HCT116 (cell line): ENCODE results near the gene ABI3. TPM values are rescaled to one million over a fixed set of nuclear protein-coding genes. Genes with fewer than 3 reads are reported as not detected.

Source experiments
- ATAC-seq: fragments of 200-7000 bp; cut with Tn5 transposase; 2 replicates; pipeline ENCODE4 v1.9.1; 2020; ENCODE audit warnings: mild to moderate bottlenecking, moderate library complexity
- BruUV-seq: library from RNA; stranded (reverse); fragments of 400-500 nt; replicated peaks from 2 replicates; lab custom pipeline; 2021; lab: Mats Ljungman, UMichigan
- CTCF ChIA-PET: fragments of 300-600 bp; sonication (Branson Sonifier 250); formaldehyde crosslinking; loops from one replicate; lab custom pipeline; 2021; ENCODE audit warnings: antibody characterized with exemption; lab: Charles Lee
- POLR2A ChIA-PET: fragments of 300-600, 350-600 bp; sonication (Branson Sonifier 250); formaldehyde crosslinking; loops from one replicate; lab custom pipeline; 2021; ENCODE audit warnings: antibody characterized with exemption; lab: Charles Lee
- RAD21 ChIA-PET, 2 experiments: fragments of 300-600 bp; sonication (Branson Sonifier 250); formaldehyde crosslinking; loops; one replicate each; lab custom pipeline; 2023; ENCODE audit warnings: low total read pairs in 2 of 2; ENCODE audit not compliant: uncharacterized antibody in 2 of 2, unreplicated experiment in 2 of 2, low non-redundant PET in 1 of 2; lab: Charles Lee
- DNase-seq: peaks from one replicate; pipeline ENCODE4 v3.0.0-alpha.2; 2010; ENCODE audit warnings: low read depth, low spot score
- H2AFZ ChIP-seq: fragments of 200-600 bp; shearing (Covaris generic), sonication (generic); 2 replicates; pipeline ENCODE4 v1.6.1; 2017; ENCODE audit warnings: low read depth, mixed run types, mixed read lengths, antibody characterized with exemption, low read length; ENCODE audit not compliant: poor library complexity, severe bottlenecking
- H3K27ac ChIP-seq: 2 replicates; pipeline ENCODE4 v1.5.1; 2012; ENCODE audit warnings: low read depth, low read length
- H3K27me3 ChIP-seq: fragments of 200-600 bp; sonication (generic); 2 replicates; pipeline ENCODE4 v1.6.1; 2016; ENCODE audit warnings: mixed run types, low read length, mixed read lengths; ENCODE audit not compliant: insufficient read depth
- H3K36me3 ChIP-seq, 2 experiments: fragments of 200-500 bp in 1 of 2; fragments of 200-600 bp in 1 of 2; sonication (Bioruptor generic) in 1 of 2; sonication (generic) in 1 of 2; 2 replicates each; pipeline versions ENCODE4 v1.5.1 to v1.6.1; 2014 to 2016; ENCODE audit warnings: low read length in 2 of 2, inconsistent platforms in 1 of 2, mixed read lengths in 1 of 2, mixed run types in 1 of 2; ENCODE audit not compliant: insufficient read depth in 2 of 2, control insufficient read depth in 1 of 2
- H3K4me1 ChIP-seq, 2 experiments: fragments of 200-600 bp in 1 of 2; sonication (generic) in 1 of 2; 2 replicates each; pipeline versions ENCODE4 v1.5.1 to v1.6.1; 2012 to 2017; ENCODE audit warnings: low read length in 2 of 2, inconsistent platforms in 1 of 2, mild to moderate bottlenecking in 1 of 2, mixed read lengths in 1 of 2, mixed run types in 1 of 2, moderate library complexity in 1 of 2; ENCODE audit not compliant: insufficient read depth in 2 of 2, control insufficient read depth in 1 of 2
- H3K4me2 ChIP-seq: fragments of 200-600 bp; sonication (generic); 2 replicates; pipeline ENCODE4 v1.6.1; 2017; ENCODE audit warnings: mixed run types, low read length, mixed read lengths
- H3K4me3 ChIP-seq, 2 experiments: fragments of 200-600 bp in 1 of 2; sonication (generic) in 1 of 2; replicated peaks in 1 of 2; 2 replicates each; pipeline ENCODE4 v1.5.1; 2011 to 2016; ENCODE audit warnings: low read length in 2 of 2, control low read depth in 1 of 2, low read depth in 1 of 2, mild to moderate bottlenecking in 1 of 2, mixed read lengths in 1 of 2, mixed run types in 1 of 2
- H3K79me2 ChIP-seq: fragments of 200-600 bp; sonication (generic); 2 replicates; pipeline ENCODE4 v1.6.1; 2017; ENCODE audit warnings: mild to moderate bottlenecking, mixed run types, low read length, moderate library complexity, mixed read lengths; ENCODE audit not compliant: insufficient read depth
- H3K9ac ChIP-seq: fragments of 200-600 bp; sonication (generic); 2 replicates; pipeline ENCODE4 v1.6.1; 2016; ENCODE audit warnings: low read length, mixed read lengths
- H3K9me2 ChIP-seq: fragments of 200-600 bp; sonication (generic), shearing (Covaris generic); 2 replicates; pipeline ENCODE4 v1.6.1; 2017; ENCODE audit warnings: mixed run types, mild to moderate bottlenecking, moderate library complexity; ENCODE audit not compliant: insufficient read depth
- H3K9me3 ChIP-seq, 2 experiments: fragments of 200-500 bp in 1 of 2; fragments of 200-600 bp in 1 of 2; sonication (Bioruptor generic) in 1 of 2; sonication (generic) in 1 of 2; 2 replicates each; pipeline ENCODE4 v1.6.1; 2014 to 2017; ENCODE audit warnings: low read length in 2 of 2, mixed read lengths in 2 of 2, inconsistent platforms in 1 of 2, low read depth in 1 of 2, mild to moderate bottlenecking in 1 of 2, mixed run types in 1 of 2, moderate library complexity in 1 of 2; ENCODE audit not compliant: control insufficient read depth in 1 of 2, insufficient read depth in 1 of 2
- H4K20me1 ChIP-seq: fragments of 200-600 bp; sonication (generic), shearing (Covaris generic); 2 replicates; pipeline ENCODE4 v1.6.1; 2017; ENCODE audit warnings: mixed run types, mild to moderate bottlenecking, moderate library complexity; ENCODE audit not compliant: insufficient read depth
- ATF3 ChIP-seq: IDR thresholded peaks from 2 replicates; pipeline ENCODE4 v1.6.1; 2012
- CTCF ChIP-seq, 3 experiments: fragments of 200-600 bp in 1 of 3; sonication (generic) in 1 of 3; IDR thresholded peaks in 2 of 3; conservative IDR thresholded peaks in 1 of 3; 2 replicates each; pipeline ENCODE4 v1.5.1; 2012 to 2017; ENCODE audit warnings: low read depth in 2 of 3, low read length in 2 of 3, antibody characterized with exemption in 1 of 3, borderline replicate concordance in 1 of 3, control low read depth in 1 of 3, mild to moderate bottlenecking in 1 of 3, mixed read lengths in 1 of 3, mixed run types in 1 of 3, moderate library complexity in 1 of 3; ENCODE audit not compliant: insufficient read depth in 1 of 3
- EZH2 ChIP-seq: fragments of 200-600 bp; sonication (generic); IDR thresholded peaks from 2 replicates; pipeline ENCODE4 v1.6.1; 2017; ENCODE audit warnings: antibody characterized with exemption, mixed run types
- FOSL1 ChIP-seq: IDR thresholded peaks from 2 replicates; pipeline ENCODE4 v1.6.1; 2012; ENCODE audit warnings: low read depth
- JUND ChIP-seq: IDR thresholded peaks from 2 replicates; pipeline ENCODE4 v1.6.1; 2012
- MAX ChIP-seq: IDR thresholded peaks from 2 replicates; pipeline ENCODE4 v1.6.1; 2012
- POLR2AphosphoS5 ChIP-seq: IDR thresholded peaks from 2 replicates; pipeline ENCODE4 v1.6.1; 2011; ENCODE audit warnings: mild to moderate bottlenecking, low read depth, low read length, moderate library complexity
- SP1 ChIP-seq: IDR thresholded peaks from 2 replicates; pipeline ENCODE4 v1.6.1; 2012; ENCODE audit warnings: low read depth
- TCF7L2 ChIP-seq: IDR thresholded peaks from 2 replicates; pipeline ENCODE4 v1.7.0; 2011; ENCODE audit warnings: borderline replicate concordance, inconsistent platforms; ENCODE audit not compliant: insufficient read depth, insufficient read length; ENCODE audit errors: extremely low read depth
- YY1 ChIP-seq: IDR thresholded peaks from 2 replicates; pipeline ENCODE4 v1.6.1; 2011; ENCODE audit warnings: low read length, low read depth, moderate library complexity, mild to moderate bottlenecking; ENCODE audit not compliant: insufficient replicate concordance; ENCODE audit errors: extremely low read depth
- ZBTB33 ChIP-seq: IDR thresholded peaks from 2 replicates; pipeline ENCODE4 v1.6.1; 2011; ENCODE audit warnings: mild to moderate bottlenecking, low read length, moderate library complexity; ENCODE audit not compliant: insufficient replicate concordance; ENCODE audit errors: extremely low read depth
- ZFX ChIP-seq: fragments of 450-650 bp; IDR thresholded peaks from 2 replicates; pipeline ENCODE4 v1.6.1; 2017
- intact Hi-C: fragments of 100-400 bp; cut with micrococcal nuclease; formaldehyde crosslinking; loops from 2 replicates; pipeline ENCODE4 v1.10.0; 2022
- total RNA-seq: library from RNA; stranded (reverse); gene quantifications from one replicate; pipeline ENCODE4 v1.2.1, GENCODE V29; 2021; ENCODE audit not compliant: unreplicated experiment

The ABI3 gene
- total RNA-seq, 1 experiment from 2014 or later = 0.12 TPM

GRCh38 chr17:49260011-49260816 is 49.7 kb downstream of the ABI3 start (continued):
- TF ChIP-seq ZBTB33 (no peak), POLR2AphosphoS5 (peak; percentile 69; the same call in 1 of the 2 replicates)

GRCh38 chr17:49260817-49261291 is 50.3 kb downstream of the ABI3 start:
- Histone ChIP-seq H3K27me3 (no peaks in the 10 kb centered on the region), H3K79me2 (no peaks in the 10 kb centered on the region), H4K20me1 (no peaks in the 10 kb centered on the region), H3K4me3 (peak overlapping the region; percentile 55 to 77), H3K9ac (peak overlapping the region; percentile 82), H2AFZ (peak overlapping the region; percentile 74), H3K4me2 (peak overlapping the region; percentile 97), H3K9me3 (no peaks in the 10 kb centered on the region), H3K27ac (peak overlapping the region; percentile 88), H3K9me2 (no peaks in the 10 kb centered on the region), H3K4me1 (peaks cover 15 to 28% of the 10 kb centered on the region in 2 experiments), H3K36me3 (no peaks in the 10 kb centered on the region)
- RAD21 ChIA-PET = interaction anchor here (0.5 to 0.8 kb wide), 2 partner anchors 138 to 296 kb away, joined by 3 read pairs; no protein-coding TSS in a partner anchor
- ATAC-seq = peak; percentile 63
- CTCF ChIA-PET = interaction anchor here (0.9 to 1.4 kb wide), 4 partner anchors 30 to 296 kb away, joined by 3 to 4 read pairs (median 4); no protein-coding TSS in a partner anchor
- POLR2A ChIA-PET = interaction anchor here (1.0 to 1.6 kb wide), 6 partner anchors 12 to 352 kb away, joined by 3 to 6 read pairs (median 4); no protein-coding TSS in a partner anchor
- TF ChIP-seq JUND = 0 out of 2 replicates have a peak, but pooled peaks have one; percentile 67
- no peak; the same call in 1 of the 2 replicates for TF ChIP-seq POLR2AphosphoS5
- TF ChIP-seq ZFX = no peak
- peak; percentile 33 for TF ChIP-seq SP1
- peak; percentile 75 for TF ChIP-seq FOSL1
- TF ChIP-seq CTCF (IDR thresholded peaks at IDR 0.05 in 2 of 3, conservative IDR thresholded peaks at IDR 0.05 in 1 of 3; ENCODE audit: borderline replicate concordance in 1 of 3, insufficient read depth in 1 of 3, low read depth in 2 of 3, low read length in 2 of 3) = no peak
- peak; percentile 11 for TF ChIP-seq MAX
- TF ChIP-seq TCF7L2 = no peak
- no peak for TF ChIP-seq ATF3
- no peak for TF ChIP-seq EZH2
- TF ChIP-seq YY1 = peak; percentile 1
- BruUV-seq = TSS peak; percentile 32
- intact Hi-C loops = no loop called here
- no peak for DNase-seq
